Measurements from ENCODE around the gene GFPT2.

Gene GFPT2

GRCh38 chr5:180378438-180379344, 25.6 kb upstream of the GFPT2 start:
- no peak for TF ChIP-seq CTCF (IDR thresholded peaks at IDR 0.05; ENCODE audit: low read depth, low read length, missing control alignments)
- no peak for DNase-seq (ENCODE audit: extremely low read depth, low read depth)

GRCh38 chr5:180377556-180378197, 24.5 kb upstream of the GFPT2 start:
- TF ChIP-seq CTCF (IDR thresholded peaks at IDR 0.05; ENCODE audit: low read depth, low read length, missing control alignments), result no peak
- no peak for DNase-seq (ENCODE audit: extremely low read depth, low read depth)

More at GRCh38 chr5:180378438-180379344, 25.6 kb upstream of the GFPT2 start:
- no peak overlapping the region for H3K4me3 ChIP-seq (replicated peaks; ENCODE audit: low read depth, low read length)

GRCh38 chr5:180376511-180376910, 23.4 kb upstream of the GFPT2 start:
- TF ChIP-seq CTCF (IDR thresholded peaks at IDR 0.05; ENCODE audit: low read depth, low read length, missing control alignments), result no peak
- no peak overlapping the region for H3K4me3 ChIP-seq (replicated peaks; ENCODE audit: low read depth, low read length)
- DNase-seq (ENCODE audit: extremely low read depth, low read depth), result no peak

More at GRCh38 chr5:180377556-180378197, 24.5 kb upstream of the GFPT2 start:
- no peak overlapping the region for H3K4me3 ChIP-seq (replicated peaks; ENCODE audit: low read depth, low read length)

- DNase-seq (ENCODE audit: extremely low read depth, low read depth), result no peak
- no peak for TF ChIP-seq CTCF (IDR thresholded peaks at IDR 0.05; ENCODE audit: low read depth, low read length, missing control alignments)
These were observed 22.8 kb upstream of the GFPT2 start for GRCh38 chr5:180375955-180376354.

GRCh38 chr5:180375291-180375690, 22.2 kb upstream of the GFPT2 start:
- no peak for TF ChIP-seq CTCF (IDR thresholded peaks at IDR 0.05; ENCODE audit: low read depth, low read length, missing control alignments)
- no peak for DNase-seq (ENCODE audit: extremely low read depth, low read depth)
- no peak overlapping the region for H3K4me3 ChIP-seq (replicated peaks; ENCODE audit: low read depth, low read length)

More at GRCh38 chr5:180375955-180376354, 22.8 kb upstream of the GFPT2 start:
- no peak overlapping the region for H3K4me3 ChIP-seq (replicated peaks; ENCODE audit: low read depth, low read length)

- DNase-seq (ENCODE audit: extremely low read depth, low read depth), result no peak
- TF ChIP-seq CTCF (IDR thresholded peaks at IDR 0.05; ENCODE audit: low read depth, low read length, missing control alignments), result no peak
- no peak overlapping the region for H3K4me3 ChIP-seq (replicated peaks; ENCODE audit: low read depth, low read length)
These were observed 20.7 kb upstream of the GFPT2 start for GRCh38 chr5:180373870-180374269.

Measured in HFF-Myc (cell line).